HG03354 (cell line): ENCODE results near the gene OPA3.

Experiments
- ATAC-seq: cut with Tn5 transposase; IDR thresholded peaks from one replicate; pipeline ENCODE4 v1.9.1; 2021; ENCODE audit warnings: mild to moderate bottlenecking; ENCODE audit not compliant: unreplicated experiment, poor library complexity, severe bottlenecking

OPA3 gene

DNA sequence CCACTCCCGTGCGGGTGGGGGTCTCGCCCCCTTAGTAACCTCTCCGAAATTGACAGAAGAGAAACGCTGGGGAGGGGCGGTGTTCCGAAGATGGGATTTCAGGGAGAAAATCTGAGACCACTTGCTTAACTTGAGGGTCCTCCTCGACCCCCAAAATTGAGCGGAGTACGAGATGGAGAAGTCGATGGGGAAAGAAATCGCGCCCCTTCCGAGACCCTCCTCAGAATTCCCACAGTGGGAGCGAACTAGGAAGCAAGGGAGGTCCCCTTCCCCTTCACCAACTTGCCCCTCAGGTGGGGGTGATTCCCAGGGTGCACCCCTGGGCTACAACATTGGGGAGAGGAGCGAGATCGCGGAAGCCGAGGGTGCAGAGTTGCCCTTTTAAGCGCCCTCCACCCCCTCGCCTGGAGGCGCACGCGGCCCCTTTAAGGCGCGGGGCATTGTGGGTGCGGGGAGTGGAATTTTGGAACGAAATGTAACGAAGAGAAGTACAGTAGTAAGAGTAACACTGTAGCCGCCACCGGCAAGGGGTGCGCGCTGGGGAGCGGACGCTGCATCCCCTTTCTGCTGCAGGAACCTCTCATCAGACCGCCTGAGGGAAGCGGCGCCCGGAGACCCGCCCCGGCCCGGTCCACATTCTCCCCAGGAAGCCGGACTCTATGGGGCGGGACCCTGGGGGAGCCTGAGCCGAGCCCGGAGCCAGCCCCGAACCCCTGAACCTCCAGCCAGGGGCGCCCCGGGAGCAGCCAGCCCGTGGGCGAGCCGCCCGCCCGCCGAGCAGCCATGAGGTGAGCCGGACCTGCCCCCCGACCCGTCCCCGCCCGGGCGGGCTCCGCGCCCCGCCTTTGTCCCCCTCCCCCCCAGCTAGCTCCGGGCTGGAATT is 77.4 kb downstream of the OPA3 start, which contains the start of gene VASP:
Gene VASP (plus strand): TSS at position 491 of the 883 bp plus-strand sequence. CDS start 293 bp downstream, at position 784.
- ATAC-seq = peak; percentile 49

DNA sequence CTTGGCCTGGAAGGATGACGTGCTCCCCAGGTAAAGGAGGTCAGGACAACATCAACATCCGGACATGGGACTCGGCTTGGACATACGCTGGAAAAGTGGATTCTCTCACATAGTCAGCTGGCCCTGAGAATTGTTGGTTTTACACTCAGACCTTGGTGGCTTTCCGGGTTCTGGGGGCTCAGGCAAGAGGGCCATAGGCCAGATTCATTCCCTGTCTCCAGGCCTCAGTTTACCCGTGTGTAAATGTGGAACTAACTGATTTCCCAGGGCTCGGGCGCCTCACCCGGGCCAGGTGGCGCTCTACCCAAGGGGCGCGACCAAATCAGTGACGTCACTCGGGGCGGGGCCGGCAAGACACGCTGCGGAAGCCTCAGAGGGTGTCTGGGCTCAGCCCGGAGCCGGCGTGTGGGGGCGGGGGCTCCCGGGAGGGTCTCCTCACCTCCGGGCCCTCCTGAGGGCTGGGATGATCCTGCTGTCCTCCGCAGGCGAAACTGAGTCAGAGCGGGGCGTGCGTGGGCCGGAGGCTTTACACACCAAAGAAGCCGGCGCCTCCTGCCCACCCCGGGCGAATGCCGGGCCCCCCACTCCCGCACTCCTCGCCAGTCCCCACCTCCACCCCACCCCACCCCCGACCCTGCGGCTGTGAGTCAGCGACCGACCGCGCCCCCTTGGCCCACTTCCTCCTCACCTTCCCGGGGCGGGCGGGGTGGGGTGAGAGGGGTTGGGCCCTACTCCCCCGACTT is 78.2 kb downstream of the OPA3 start:
- ATAC-seq = peak; percentile 57

DNA sequence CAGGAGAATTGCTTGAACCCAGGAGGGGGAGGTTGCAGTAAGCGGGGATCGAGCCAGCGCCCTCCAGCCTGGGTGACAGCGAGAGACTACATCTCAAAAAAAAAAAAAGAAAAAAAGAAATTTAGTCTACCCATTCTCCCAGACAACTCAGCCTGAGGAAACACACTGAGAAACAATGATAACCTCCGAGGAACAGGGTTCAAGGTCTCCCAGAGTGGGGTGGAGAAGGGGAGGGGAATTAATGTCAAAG is 78.7 kb downstream of the OPA3 start:
- no peak for ATAC-seq

DNA sequence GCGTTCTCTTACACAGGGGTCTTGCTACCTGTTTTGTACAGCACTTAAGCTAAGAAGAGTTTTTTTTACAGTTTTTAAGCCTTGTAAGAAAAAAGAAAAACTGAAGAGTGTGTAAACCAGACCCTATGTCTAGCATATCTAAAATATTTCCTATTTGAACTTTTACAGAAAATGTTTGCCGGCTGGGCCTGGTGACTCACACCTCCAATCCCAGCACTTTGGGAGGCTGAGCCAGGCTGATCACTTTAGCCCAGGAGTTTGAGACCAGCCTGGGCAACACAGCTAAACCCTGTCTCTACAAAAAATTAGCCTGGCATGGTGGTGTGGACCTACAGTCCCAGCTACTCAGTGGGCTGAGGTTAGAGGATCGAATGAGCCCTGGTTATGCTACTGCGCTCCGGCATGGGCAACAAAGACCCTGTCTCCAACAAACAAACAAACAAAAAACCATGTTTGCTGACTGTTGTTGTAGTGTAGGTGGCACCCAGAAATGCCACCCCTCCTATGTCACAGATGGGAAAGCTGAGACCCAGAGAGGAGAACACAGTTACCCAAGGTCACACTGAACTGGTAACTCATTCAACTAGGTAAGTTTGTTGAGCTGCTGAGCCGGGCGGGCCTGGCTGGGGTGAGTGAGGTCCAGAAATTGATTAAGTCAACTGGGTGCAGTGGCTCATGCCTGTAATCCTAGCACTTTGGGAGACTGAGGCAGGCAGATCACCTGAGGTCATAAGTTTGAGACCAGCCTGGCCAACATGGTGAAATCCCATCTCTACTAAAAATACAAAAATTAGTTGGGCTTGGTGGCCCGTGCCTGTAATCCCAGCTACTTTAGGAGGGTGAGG is 79.2 kb downstream of the OPA3 start:
- no peak for ATAC-seq

DNA sequence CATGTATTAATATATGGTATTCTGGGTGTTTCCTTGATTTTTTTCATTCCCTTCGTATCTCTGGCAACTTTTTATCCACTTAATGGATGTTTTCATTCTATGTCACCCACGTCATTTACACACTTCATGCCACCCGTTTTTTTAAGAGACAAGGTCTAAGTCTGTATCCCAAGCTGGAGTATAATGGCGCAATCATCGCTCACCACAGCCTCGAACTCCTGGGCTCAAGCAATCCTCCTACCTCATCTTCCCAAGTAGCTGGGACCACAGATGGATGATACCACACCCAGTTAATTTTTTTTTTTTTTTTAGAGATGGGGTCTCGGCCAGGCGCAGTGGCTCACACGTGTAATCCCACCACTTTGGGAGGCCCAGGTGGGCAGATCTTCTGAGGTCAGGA is 80.7 kb downstream of the OPA3 start:
- no peak for ATAC-seq

DNA sequence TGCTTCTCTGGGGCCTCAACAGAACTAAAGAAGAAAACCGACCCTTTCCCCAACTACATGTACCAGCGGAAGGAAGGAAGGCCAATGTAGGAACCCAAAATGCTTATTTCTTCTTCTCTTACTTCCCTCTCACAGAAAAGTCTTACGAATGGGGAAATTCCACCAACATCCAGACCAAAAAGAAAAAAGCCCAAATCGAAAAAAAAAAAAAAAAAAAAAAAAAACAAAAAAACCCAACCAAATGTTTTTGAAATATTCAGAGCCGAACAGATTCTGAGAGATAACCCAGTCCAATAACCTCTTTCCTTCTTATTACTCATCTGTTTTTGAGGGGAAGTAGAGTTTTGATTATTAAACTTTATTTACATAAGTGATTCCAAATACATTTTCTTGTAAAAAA is 82.5 kb downstream of the OPA3 start:
- no peak for ATAC-seq

DNA sequence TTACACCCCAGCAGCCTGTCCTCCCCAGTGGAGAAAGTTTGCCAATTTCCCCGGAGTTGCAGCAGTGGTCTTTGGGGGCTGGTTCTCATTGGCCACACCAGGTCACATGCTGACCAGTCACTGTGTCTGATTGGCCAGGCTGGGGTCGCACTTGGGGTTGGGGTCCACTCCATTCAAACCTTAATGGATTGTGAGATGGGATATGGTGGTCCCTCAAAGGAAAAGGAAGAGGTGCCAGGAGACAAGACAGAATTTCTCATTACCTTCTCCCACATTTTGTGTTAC is 82.9 kb downstream of the OPA3 start:
- ATAC-seq = no peak

DNA sequence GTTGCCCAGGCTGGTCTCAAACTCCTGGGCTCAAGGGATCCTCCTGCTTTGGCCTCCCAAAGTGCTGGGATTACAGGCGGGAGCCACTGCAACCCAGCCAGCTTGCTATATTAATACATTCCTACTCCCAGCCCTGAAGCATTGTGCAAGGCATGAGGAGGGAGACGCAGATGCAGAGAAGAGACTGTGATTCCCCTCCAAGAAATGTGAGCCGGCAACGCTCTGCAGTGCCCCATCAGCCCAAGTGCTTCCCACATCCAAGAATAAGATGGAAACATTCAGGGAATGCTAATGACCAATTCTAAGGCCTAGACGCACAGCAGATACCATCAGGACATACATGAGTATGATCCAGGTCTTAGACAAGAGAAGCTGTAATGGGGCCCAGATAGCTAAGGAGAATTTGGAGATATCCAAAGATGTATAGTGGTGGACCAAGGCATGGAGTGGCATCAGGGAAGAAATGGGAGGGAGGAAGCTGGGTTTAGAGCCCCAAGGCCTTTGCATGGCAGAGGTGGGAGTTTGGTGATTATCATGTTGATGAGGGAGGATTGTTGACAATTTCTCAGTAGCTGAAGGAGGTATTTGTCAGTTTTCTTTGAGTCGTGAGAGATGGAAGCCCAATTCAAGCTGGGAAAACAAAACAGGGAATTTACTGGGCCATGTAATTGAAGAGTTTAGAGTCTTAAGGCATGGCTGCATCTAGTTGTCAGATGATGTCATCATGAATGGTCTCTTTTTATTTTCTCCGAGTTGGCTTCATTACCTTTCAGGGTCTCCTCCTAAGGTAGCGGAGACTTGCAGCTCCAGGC is 83.5 kb downstream of the OPA3 start:
- ATAC-seq = no peak

DNA sequence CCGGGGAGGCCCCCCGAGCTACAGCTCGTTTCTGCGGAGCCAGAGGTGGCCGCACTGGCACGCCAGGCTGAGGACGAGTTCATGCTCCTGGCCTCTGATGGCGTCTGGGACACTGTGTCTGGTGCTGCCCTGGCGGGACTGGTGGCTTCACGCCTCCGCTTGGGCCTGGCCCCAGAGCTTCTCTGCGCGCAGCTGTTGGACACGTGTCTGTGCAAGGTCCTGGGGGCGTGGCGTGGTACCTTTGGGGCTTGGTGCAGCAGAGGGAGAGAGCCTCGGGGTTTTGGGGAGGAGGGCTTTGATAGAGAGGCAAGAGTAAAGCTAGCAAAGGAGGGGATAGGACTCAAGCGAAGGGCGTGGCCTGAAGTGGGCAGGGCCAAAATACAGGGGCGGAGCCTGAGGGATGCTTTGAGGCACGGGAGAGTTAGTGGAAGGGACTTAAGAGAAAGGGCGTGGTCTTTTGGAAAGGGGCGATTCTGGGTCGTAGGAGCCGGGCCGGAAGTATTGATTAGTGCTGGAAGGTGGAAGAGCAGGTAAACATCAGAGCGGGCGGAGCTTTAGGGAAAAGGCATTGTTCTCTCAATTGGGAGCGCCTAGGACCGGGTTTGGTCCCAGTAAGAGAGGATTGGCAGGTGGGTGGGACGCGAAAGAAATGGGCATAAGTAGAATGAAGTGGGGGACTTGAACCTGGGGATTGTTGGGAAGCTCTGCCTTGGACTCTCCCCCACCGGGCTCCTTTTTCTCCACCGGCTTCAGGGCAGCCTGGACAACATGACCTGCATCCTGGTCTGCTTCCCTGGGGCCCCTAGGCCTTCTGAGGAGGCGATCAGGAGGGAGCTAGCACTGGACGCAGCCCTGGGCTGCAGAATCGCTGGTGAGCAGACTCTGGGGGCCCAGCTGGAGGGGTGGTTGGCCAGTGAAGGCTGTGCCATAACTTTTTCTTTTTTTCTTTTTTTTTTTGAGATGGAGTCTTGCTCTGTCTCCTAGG is 85.1 kb downstream of the OPA3 start:
- ATAC-seq = no peak

DNA sequence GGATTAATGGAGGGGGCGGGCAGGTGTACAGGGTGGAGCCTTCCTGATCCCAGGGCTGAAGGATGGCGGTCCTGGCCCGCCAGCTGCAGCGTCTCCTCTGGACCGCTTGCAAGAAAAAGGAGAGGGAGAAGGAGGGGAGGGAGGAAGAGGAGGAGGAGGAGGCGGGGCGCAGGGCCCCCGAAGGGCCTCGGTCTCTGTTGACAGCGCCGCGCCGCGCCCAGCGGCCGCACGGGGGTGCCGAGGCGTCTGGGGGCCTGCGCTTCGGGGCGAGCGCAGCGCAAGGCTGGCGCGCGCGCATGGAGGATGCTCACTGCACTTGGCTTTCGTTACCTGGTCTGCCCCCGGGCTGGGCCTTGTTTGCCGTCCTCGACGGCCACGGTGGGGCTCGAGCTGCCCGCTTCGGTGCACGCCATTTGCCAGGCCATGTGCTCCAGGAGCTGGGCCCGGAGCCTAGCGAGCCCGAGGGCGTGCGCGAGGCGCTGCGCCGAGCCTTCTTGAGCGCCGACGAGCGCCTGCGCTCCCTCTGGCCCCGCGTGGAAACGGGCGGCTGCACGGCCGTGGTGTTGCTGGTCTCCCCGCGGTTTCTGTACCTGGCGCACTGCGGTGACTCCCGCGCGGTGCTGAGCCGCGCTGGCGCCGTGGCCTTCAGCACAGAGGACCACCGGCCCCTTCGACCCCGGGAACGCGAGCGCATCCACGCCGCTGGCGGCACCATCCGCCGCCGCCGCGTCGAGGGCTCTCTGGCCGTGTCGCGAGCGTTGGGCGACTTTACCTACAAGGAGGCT is 86.0 kb downstream of the OPA3 start, which contains the start of gene PPM1N:
Gene PPM1N (plus strand): TSS at position 33 of the 785 bp plus-strand sequence. CDS start 30 bp downstream, at position 63.
- ATAC-seq = no peak

DNA sequence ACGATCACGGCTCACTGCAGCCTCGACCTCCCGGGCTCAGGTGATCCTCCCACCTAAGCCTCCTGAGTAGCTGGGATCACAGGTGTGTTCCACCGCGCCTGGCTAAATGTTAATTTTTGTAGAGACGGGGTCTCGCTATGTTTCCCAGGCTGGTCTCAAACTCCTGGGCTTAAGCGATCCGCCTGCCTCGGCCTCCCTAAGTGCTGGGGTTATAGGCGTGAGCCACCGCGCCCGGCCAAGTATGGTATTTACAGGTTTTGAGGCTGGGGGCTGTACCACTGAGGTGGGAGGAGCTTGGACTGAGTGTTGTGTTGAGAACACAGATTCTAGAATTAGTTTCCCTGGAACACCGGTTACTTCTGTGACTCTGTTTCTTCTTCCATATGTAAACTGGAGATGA is 86.8 kb downstream of the OPA3 start:
- ATAC-seq = no peak

DNA sequence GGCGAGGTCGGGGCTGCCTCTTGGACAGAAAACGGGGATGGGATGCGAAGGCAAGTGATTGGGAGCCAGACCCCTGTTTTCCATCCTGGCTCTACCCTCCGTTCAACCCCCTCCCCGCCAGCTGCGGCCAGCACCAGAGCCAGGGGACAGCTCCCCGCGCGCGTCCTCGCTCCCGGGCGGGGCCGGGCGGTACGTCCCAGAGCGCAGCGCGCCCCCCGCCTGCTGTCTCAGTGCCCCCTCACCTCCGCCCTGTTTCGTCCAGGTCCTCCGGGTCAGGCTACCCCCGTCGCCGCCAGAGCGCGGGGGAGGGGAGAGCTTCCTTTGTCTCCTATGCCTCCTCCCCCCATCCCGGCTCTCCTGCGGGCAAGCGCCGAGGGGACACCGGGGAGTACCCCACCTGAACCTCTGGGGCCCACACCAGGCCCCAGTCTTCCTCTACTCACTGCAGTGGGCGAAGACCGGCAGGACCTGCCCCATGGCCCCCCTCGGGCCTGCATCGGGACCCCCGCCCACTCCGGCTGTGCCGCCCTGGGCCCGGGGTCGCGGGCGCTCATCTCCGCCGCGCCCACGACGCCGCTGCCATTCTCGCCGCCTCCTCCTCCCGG is 88.2 kb downstream of the OPA3 start:
- peak; percentile 18 for ATAC-seq

DNA sequence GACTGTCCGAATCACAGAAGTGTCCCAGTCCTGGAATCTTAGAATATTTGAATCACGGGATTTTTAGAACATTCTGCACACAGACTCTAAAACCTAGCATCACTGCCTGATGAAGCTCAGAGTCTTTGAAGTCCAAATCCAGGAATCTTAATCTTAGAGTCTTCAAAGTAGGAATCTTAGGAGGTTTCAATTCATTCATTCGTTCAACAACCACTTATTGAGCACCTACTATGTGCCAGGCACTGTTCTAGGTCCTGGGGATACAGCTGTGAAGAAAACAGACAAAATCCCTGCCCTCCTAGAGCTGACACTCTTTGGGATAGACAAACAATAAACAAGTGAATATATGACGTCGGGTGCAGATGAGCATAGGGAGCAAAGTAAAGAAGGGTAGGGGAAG is 89.4 kb downstream of the OPA3 start:
- no peak for ATAC-seq

DNA sequence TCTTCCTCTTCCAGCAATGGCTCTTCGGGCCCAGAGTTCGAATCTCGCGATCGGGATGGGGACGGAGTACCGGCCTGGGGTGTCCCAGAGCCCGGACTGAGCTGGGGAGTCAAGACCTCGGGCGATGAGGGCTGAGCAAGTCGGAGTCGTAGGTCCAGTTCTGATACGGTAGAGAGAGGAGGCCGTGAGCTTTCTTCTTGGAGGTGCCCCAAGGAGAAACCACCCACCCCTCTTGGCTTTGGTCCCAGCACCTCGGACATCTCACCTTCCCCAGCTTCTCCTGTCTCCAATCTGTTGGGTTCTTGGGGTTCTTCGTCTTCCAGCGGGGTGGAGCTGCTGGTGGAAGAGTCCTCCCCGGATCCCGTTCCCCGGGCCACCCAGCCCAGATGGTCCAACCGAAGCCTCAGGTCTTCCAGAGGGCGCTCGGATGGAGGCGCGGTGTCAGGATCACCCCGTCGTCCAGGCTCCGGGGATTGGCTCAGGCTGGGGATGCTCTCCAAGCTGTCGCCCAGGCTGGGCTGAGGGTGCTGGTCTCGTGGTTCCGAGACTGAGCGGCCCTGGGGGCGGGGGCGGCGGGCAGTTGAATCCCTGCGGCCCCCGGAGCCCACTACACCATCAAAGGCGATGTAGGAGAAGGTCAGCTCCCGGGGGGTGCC is 90.2 kb downstream of the OPA3 start:
- ATAC-seq = no peak

DNA sequence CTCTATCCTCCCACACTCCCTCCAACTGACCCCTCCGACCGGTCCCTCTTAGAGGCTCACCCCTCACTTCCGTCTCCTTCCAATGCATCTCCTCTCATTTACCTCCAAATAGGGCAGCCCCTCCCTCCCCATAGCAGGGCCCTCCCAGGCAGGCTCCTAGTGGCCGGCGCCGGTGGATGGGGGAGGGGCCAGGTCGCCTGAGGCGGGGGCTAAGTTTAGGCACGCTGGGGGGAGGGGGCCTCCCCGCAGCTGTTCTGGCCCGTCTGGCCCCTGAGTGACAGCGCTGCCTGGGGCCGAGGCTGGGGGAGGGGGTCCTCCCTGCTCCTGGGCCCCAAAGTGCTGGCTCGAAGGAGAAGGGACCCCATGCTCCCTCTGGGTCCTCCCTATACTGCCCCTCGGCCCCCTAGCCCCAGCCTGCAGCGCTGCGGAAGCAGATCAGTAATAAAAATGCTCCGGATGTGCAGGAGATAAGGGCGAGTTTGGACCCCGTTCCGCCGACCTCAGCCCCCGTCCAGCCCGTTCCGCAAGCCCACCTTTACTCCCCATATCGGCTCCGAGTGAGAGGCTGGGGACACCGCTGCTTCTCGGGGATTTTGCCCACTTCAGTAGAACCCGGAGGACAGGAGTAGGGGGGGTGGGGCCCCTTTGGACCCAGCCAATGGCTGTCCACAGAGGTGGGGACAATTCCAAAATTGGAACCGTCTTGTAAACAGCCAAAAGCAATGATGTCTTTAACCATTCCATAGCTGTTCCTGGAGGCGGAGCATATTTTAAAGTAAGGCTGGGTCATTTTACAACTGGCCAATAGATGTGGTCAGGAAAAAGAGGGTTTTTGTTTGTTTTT is 91.8 kb downstream of the OPA3 start:
- no peak for ATAC-seq

DNA sequence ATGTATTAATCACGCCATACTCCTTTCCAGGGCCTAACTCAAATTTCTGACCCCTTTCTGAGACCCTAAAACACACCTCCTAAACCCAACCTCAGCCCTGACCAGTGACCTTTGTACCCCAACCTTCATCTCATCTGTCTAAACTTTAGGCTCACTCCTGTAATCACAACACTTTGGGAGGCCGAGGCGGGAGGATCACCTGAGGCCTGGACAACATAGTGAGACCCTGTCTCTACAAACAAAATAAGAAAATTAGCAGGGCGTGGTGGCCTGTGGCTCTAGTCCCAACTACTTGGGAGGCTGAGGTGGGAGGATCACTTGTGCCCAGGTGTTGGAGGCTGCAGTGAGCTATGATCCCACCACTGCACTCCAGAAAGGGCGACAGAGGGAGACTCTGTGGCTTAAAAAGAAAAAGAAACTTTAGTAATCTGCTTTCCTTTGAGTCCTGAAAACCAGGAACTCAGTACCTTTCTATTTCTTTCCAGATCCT is 92.4 kb downstream of the OPA3 start:
- ATAC-seq = no peak
